NCI-H2081 treated with DMSO at 0.1 percent for 48 hours (cell line): Measurements from ENCODE around the gene PTCRA.
A peak's percentile ranks its signal among the peaks of the same experiment; 100 is the strongest.
"Not testable (repeated sequence)": the region's sequence is repeated elsewhere in the genome, so short reads cannot be mapped to it uniquely, and the experiment has no call there.

Source experiments
- DNase-seq: peaks from one replicate; lab custom pipeline; 2025; lab: John Stamatoyannopoulos, UW

Gene PTCRA

GRCh38 chr6:42915732-42916131 lies at the start of gene PTCRA:
Gene PTCRA, plus strand, starts transcription at chr6:42916053. Its CDS starts 17 bp downstream, at chr6:42916070.
- no peak for DNase-seq

DNA sequence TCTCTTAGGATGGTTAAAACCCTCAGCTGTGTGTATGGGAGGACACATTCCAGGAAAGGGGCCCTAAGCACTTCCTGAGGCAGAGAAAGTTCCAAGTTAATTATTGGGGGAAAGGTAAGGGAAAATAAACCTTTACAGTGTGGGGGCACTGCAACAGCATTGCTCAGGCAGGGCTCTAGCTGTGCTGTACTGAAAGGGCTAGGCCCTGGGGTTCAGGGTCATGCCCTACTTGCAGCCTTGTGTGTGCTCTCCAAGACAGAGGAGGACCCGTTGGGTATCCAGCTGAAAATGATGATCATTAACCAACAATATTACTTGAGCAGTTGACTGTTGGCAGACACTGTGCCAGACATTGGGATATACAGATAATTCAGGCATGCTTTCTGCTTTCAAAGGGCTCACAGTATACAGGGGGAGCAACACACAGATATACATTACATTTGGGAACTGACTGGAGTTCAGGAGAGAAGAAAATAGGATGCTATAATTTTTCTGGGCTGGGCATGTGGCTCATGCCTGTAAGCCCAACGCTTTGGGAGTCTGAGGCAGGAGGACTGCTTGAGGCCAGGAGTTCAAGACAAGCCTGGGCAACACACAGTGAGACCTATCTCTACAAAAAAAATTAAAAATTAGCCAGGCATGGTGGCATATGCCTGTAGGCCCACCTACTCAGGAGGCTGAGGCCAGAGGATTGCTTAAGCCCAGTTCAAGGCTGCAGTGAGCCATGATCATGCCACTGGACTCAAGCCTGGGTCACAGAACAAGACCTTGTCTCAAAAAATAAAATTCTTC lies 45.5 kb upstream of the PTCRA start:
- DNase-seq = no peak

GRCh38 chr6:42871711-42872110 lies 44.1 kb upstream of the PTCRA start:
- no peak for DNase-seq

DNA sequence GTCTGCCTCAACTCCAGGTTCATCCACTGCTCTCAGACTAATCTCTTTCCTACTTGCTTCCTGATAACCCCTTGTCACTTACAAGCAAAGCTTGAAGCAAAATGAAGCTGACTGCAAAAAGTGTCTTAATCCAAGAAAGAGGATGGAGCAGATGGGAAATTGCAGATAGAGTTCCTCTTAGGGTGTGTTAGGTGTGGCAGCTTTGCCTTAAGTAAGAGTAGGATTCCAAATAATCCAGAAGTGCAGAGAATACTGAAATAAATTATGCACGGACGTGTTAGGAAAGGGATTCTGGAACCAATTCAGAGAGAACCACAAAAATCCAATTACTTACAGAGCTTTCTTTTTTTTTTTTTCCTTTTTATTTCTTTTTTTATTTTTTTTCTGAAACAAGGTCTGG lies 42.5 kb upstream of the PTCRA start:
- no peak for DNase-seq

- no peak for DNase-seq
Measured at GRCh38 chr6:42877695-42878094, 38.2 kb upstream of the PTCRA start.

GRCh38 chr6:42879372-42880239 lies 36.2 kb upstream of the PTCRA start, which contains the start of gene RPL7L1:
Gene RPL7L1, plus strand, starts transcription at chr6:42879616. Its CDS starts 295 bp downstream, at chr6:42879911.
- DNase-seq = peak; percentile 78

- not testable (repeated sequence) for DNase-seq
Measured at GRCh38 chr6:42880240-42880817, 35.5 kb upstream of the PTCRA start.

GRCh38 chr6:42880871-42881270 lies 35.0 kb upstream of the PTCRA start:
- not testable (repeated sequence) for DNase-seq

GRCh38 chr6:42885702-42886101 lies 30.2 kb upstream of the PTCRA start:
- no peak for DNase-seq

DNA sequence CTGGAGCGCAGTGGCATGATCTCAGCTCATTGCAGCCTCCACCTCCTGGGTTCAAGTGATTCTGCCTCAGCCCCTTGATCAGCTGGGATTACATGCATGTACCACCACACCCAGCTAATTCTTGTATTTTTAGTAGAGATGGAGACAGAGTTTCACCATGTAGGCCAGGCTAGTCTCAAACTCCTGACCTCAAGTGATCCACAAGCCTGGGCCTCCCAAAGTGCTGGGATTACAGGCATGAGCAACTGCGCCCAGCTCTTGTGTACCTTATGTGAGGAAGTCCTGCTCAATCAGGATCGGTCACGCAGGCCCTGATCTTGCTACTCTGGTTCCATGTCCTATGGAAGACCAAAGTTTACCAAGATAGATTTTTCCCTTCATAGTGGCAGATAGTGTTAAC lies 27.7 kb upstream of the PTCRA start:
- DNase-seq = not testable (repeated sequence)

DNA sequence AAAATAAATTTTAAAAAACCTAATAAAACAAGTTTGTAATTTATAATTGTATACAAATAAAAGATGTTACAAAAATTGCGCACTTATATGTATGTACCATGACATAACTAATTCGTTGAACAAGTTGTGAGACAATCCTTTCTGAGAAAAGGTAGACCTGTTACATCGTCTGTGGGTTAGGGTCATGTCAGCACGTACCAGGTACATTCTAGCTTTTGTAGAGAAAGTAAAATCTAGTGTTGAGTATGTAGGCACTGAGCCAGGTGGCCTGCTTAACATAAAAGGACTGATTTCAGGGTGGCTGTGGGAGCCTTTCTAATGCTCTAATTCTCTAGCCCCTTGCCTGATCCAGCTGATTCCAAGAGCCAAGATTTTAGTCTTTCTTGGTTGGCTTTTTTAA lies 26.0 kb upstream of the PTCRA start:
- DNase-seq = no peak

- peak; percentile 84 for DNase-seq
Measured at GRCh38 chr6:42890311-42891198, 25.3 kb upstream of the PTCRA start.

DNA sequence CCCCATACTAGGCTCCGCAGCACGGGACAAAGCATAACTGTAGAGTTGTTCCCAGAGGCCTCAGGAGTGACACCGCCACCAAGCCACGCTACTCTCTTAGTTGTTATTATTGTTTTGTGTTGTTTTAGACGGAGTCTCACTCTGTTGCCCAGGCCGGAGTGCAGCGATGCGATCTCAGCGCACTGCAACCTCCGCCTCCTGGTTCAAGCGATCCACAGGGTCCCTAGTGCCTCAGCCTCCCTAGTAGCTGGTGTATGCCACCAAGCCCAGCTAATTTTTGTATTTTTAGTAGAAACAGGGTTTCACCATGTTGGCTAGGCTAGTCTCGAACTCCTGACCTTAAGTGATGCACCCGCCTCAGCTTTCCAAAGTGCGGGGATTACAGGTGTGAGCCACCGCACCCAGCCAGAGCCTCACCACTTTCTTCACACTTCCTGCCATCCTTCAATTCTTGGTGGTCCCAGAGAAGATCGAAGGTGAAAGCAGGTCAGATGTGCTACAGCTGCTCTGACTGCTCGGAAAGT lies 24.6 kb upstream of the PTCRA start:
- no peak for DNase-seq

- DNase-seq = not testable (repeated sequence)
Measured at GRCh38 chr6:42894041-42894828, 21.6 kb upstream of the PTCRA start.

DNA sequence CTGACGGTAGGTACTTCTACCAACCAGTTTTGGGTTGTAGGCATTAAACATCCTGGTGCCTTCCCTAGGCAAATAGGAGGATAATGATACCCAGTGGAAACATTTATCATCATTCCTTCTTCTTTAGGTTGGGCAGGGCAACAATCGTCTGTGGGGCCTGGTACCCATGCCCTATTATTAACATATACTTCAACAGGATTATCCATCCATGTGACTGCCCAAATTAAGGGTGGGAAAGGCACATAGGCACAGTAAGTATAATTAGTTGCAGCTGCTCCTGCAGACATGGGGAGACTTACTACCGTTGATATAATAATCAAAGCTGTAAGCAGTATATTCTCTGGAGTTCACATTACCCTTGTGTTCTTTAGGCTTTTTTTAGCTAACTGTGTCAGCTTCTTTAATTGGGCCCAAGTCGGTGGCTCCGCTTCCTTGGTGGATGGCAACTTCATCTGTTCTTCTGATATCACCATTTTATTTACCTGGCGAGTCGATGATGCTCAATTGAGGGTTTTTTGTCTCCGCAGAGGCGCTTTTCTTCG lies 19.6 kb upstream of the PTCRA start:
- DNase-seq = peak; percentile 94

DNA sequence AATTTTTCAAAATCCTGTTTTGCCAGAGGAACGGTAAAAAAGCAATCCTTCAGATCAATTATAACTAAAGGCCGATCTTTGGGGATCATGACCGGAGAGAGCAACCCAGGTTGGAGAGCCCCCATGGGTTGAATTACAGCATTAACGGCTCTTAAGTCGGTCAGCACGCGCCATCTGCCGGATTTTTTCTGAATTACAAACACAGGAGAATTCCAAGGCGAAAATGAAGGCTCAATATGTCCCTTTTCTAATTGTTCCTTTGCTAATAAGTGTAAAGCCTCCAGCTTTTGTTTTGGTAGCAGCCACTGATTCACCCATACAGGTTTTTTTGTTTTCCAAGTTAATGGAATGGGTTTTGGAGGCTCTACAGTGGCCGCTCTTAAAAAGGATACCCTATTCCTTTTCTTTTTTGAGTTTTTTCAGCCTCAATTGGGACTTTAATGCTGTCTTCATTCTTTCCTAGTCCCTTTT lies 16.9 kb upstream of the PTCRA start:
- DNase-seq = no peak

DNA sequence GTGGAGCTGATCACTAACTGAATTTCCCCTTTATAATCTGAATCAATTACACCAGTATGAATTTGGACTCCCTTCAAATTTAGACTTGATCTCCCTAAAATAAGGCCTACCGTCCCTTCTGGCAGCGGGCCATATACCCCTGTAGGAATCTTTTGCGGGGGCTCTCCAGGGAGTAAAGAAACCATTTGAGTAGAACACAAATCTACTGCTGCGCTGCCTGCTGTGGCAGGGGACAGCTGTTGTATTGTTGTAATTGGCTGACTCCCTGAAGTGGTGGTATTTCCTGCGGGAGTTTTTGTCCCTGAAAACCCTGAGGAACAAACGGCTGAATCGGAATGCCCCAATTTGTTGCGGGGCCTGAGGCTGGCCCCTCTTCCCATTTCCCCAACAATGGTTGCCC lies 16.0 kb upstream of the PTCRA start:
- no peak for DNase-seq

DNA sequence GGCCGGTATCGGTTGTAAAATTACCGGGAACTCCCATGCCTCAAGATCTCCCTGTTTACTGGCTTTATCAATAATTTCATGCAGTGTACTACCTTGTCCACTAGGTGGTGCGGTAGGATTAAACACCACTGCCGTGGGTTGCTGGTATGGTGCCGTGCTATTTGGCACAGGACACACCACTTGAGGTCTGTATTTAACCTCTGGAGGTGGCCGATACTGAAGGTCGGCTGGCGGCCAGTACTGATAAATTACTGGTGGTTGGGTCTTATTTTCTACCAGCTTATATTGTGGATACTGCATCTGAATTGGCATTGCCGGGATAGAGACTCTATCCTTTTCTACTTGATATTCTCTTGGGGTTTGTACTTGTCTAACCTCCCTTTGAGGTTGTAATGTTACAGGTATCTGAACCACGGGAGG lies 14.3 kb upstream of the PTCRA start:
- DNase-seq = peak; percentile 13

GRCh38 chr6:42902429-42903263 lies 13.2 kb upstream of the PTCRA start:
- DNase-seq = not testable (repeated sequence)
